ENCODE measurements around the gene PPP1R3E. TPM values are rescaled to one million over a fixed set of nuclear protein-coding genes. Genes with fewer than 3 reads are reported as not detected.
A peak's percentile ranks its signal among the peaks of the same experiment; 100 is the strongest.
"Not testable (repeated sequence)": the region's sequence is repeated elsewhere in the genome, so short reads cannot be mapped to it uniquely, and the experiment has no call there.

PPP1R3E gene
- total RNA-seq, 2 donors from 2014 or later, result 26.6 to 49.8 TPM

DNA sequence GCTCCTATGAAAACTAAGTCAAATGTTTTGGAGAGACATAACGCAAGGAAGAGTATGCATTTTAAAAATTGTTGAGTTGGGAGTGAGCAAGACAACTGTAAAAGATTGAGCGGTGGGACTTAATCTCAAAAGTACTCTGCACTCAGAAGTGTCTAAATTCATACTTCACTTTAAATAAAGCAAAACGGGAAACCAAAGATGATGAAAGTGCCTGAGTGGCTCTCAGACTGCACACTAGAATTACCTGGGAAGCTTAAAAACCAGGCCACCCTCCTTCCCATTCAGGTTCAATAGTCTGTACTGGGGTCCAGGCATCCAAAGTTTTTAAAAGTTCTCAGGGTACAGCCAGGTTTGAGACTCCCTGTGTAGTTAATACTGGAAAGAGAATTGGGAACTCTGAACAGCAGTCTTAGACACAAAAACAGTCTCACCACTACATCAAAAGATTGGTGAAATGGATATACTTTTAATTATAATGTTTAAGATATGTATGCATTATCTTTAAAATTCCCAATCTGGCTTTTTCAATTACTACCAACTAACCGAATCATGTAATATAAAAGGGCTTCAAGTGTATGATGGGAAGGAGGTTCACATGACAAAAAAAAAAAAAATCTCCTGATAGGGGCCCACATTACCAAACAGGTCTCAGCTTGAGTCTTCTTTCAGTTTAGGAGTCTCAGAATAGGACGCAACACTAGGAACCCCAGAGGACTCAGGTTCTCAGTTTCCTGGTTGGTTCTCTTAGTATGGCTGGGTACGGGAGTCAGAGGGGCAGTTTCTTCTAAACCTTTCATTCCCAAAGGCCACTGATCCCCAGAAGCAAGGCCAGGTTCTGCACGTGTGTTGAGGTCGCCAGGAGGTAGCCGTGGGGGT lies 17.8 kb downstream of the PPP1R3E start:
- no peak for ATAC-seq
- Mint-ChIP-seq H3K36me3 (peaks cover 0 to 7% of the 10 kb centered on the region in 2 donors), H3K27ac (peak overlapping the region; percentile 89), H3K9me3 (no peaks in the 10 kb centered on the region)
- DNase-seq (ENCODE audit: low spot score in 2 of 2), result no peak

DNA sequence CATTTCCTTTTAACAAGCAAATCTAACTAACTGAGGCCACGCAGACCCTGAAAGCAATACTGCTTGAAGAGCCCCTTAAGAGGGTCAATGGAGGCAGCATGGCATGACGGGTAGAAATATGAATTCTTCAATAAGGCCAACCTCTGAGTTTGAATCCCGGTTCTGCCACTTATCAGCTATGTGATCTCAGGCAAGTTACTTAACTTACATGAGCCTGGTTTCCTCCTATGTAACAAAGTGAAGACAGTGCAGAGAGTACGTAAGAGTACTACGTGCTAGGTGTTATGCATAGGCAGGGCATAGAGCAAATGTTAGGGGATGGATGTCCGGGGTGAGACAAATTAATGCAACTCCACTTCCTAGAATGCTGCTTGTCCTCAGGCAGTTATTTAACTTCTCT lies 21.4 kb downstream of the PPP1R3E start:
- DNase-seq (ENCODE audit: low spot score in 2 of 2), result no peak
- Mint-ChIP-seq H3K36me3 (peaks cover 0 to 7% of the 10 kb centered on the region in 2 donors), H3K9me3 (no peaks in the 10 kb centered on the region)

DNA sequence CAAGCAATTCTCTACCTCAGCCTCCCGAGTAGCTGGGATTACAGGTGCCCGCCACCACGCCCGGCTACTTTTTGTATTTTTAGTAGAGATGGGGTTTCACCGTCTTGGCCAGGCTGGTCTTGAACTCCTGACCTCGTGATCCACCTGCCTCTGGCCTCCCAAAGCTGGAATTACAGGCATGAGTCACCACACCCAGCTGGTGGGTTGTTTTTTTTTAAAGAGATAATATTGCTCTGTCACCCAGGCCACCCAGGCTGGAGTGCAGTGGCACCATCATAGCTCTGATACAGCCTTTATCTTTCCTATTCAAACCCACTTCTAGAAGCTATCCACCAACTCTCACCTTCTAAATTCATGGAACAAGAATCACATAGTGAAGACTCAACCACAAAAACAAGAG lies 24.7 kb downstream of the PPP1R3E start:
- not testable (repeated sequence) for ATAC-seq; H3K9me3 Mint-ChIP-seq; DNase-seq (ENCODE audit: low spot score in 2 of 2); H3K27ac Mint-ChIP-seq; H3K36me3 Mint-ChIP-seq

More for the DNA sequence above, 21.4 kb downstream of the PPP1R3E start:
- H3K27ac Mint-ChIP-seq, result no peak overlapping the region
- no peak for ATAC-seq

DNA sequence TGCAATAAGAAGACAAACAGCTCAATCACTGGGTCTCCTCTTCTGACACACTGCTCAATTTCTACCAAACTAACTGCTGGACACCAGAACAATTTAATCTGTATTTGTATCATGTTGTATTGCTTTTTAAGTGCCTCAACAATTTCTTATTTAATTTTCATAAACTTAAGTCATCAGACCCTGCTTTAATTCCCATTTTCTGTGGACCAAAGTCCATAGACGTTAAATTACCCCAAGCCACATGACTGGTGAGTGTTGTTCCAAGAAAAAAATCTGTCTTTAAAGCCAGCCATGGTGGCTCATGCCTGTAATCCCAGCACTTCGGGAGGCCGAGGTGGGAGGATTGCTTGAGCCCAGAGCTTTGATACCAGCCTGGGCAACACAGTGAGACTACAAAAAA lies 25.5 kb downstream of the PPP1R3E start:
- DNase-seq (ENCODE audit: low spot score in 2 of 2) (no peak), ATAC-seq (no peak)
- no peak overlapping the region for H3K27ac Mint-ChIP-seq
- H3K9me3 Mint-ChIP-seq, result no peaks in the 10 kb centered on the region
- H3K36me3 Mint-ChIP-seq, result peaks cover 0 to 5% of the 10 kb centered on the region in 2 donors

DNA sequence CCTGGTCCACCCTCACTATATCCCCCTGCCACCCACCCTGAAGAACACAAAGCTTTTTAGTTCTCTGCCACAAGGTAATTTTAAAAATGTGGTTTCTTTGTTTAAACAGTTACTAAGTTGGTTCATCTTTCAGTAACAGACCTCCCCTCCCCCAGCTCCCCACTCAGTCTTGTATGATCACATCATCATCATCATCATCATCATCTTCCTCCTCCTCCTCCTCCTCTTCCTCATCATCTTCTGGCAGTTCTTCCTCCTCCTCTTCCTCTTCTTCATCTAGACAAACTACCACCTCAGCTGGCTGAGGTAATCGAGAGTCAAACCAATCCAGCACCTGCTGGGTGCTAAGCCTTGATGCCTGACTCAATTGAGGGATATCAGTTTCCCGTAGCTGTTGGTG lies 27.2 kb downstream of the PPP1R3E start:
- H3K36me3 Mint-ChIP-seq, result peaks cover 0 to 5% of the 10 kb centered on the region in 2 donors
- peak overlapping the region; percentile 23 to 40 for H3K27ac Mint-ChIP-seq
- DNase-seq (ENCODE audit: low spot score in 2 of 2), result no peak
- ATAC-seq, result no peak
- no peaks in the 10 kb centered on the region for H3K9me3 Mint-ChIP-seq

DNA sequence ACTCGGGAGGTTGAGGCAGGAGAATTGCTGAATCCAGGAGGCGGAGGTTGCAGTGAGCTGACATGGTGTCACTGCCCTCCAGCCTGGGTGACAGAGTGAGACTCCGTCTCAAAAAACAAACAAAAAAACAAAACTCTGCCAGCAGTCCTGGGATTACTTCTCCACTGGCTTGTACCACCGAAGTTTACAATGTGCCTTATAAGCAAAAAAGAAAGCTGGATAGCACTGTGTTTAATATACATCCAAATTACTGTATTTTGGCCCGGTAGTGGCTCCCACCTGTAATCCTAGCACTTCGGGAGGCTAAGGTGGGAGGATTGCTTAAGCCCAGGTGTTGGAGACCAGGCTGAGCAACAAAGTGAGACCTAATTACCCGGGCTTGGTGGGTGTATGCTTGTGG lies 33.5 kb downstream of the PPP1R3E start:
- no peak for DNase-seq (ENCODE audit: low spot score in 2 of 2)
- Mint-ChIP-seq H3K9me3 (no peaks in the 10 kb centered on the region), H3K36me3 (no peaks in the 10 kb centered on the region), H3K27ac (no peak overlapping the region)
- ATAC-seq, result no peak

DNA sequence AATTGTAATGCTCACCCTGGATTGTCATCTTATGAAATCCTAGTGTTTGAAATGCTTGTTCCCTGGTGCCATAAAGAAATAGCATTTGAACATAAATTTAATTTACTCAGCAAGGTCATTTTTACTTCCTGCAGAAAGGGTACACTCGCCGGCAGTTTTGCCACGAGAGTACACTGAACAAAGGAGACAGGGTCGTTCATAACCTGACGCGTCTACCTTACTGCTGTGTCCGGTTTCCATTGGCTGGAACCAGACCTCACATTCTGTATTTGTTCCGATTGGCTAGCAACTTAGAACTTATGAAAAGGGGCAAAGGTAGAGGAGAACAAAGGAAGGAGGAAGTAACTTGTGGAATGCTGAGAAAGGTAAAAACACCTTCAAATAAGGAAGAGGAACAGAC lies 41.8 kb downstream of the PPP1R3E start:
- ATAC-seq; H3K27ac Mint-ChIP-seq; H3K9me3 Mint-ChIP-seq; DNase-seq (ENCODE audit: low spot score in 2 of 2); H3K36me3 Mint-ChIP-seq: not testable (repeated sequence)

DNA sequence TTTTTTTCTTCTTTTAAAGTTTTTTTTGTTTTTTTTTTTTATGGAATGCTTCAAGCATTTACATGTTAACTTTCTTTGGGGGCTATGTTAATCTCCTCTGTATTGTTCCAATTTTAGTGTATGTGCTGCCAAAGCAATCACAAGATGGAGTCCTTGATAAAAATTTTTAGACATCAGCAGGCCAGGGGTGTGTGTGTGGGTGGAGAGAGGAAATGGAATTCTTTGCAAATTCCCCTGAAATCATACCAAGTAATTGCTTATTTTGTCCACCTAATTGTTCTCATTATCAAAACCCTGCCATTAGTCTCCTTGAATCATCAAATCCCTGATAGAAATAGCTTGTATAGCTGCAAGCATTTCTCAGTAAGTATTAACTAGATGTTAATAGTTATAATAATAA lies 43.2 kb downstream of the PPP1R3E start:
- DNase-seq (ENCODE audit: low spot score in 2 of 2), result no peak
- no peak overlapping the region for H3K27ac Mint-ChIP-seq

DNA sequence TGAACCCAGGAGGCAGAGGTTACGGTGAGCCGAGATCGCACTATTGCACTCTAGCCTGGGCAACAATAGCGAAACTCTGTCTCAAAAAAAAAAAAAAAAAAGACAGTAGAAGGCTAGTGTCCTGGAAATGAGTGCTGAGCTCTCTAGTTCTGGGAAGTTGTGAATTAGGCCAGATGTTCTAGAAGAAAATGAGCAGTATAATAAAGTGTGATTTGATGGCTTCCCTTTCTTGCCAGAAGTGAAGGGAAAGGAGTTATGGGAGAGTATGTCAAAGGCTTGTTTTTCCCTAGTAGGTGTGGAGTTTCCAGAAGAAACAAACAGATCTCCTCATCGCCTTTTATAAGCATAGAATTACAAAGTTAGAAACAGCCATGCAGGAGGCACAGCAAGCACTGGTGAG lies 44.4 kb downstream of the PPP1R3E start:
- H3K27ac Mint-ChIP-seq, result no peak overlapping the region
- no peak for ATAC-seq
- no peaks in the 10 kb centered on the region for H3K9me3 Mint-ChIP-seq
- H3K36me3 Mint-ChIP-seq, result no peaks in the 10 kb centered on the region
- DNase-seq (ENCODE audit: low spot score in 2 of 2), result no peak

More for the DNA sequence above, 43.2 kb downstream of the PPP1R3E start:
- H3K9me3 Mint-ChIP-seq, result no peaks in the 10 kb centered on the region
- no peak for ATAC-seq
- no peaks in the 10 kb centered on the region for H3K36me3 Mint-ChIP-seq

DNA sequence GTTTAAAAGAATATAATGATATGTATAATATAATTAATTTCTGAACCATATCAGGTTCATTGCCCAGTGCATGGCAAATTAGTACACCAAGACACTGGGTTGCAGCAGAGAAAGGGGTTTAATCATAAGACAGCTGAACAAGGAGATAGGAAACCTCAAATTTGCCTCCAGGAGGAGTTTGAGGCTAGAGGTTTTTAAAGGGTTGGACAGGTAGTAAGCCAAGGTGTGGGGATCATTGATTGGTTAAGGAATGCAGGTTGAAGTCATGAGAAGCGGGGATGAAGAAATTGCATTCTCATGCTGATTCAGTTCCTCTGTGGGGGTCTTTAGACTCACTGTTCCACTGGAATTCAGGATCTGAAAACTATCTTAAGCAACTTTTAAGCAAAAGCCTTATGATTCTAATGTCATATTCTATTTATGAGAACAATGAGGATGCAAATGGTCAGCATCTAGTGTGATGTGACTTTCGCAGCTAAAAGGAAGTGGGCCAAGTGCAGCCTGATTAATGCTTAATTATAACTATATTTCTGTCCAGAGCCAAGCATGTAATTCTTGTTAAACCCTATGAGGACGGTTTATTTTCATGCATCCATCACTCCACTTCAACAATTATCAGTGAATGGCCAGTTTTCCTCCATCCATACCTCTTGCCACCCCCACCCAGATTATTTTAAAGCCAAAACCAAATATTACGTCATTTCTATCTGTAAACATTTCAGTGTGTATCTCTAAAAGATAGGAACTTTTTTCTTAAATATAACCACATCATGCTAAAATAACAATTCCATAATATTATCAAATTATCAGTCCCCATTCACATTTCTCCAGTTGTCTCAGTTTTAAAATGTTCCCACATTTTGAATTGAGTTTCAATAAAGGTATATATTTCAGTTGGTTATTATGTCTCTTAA lies 50.0 kb downstream of the PPP1R3E start:
- no peaks in the 10 kb centered on the region for H3K9me3 Mint-ChIP-seq
- H3K27ac Mint-ChIP-seq, result no peak overlapping the region
- ATAC-seq (no peak), DNase-seq (ENCODE audit: low spot score in 2 of 2) (no peak)
- H3K36me3 Mint-ChIP-seq, result no peaks in the 10 kb centered on the region

DNA sequence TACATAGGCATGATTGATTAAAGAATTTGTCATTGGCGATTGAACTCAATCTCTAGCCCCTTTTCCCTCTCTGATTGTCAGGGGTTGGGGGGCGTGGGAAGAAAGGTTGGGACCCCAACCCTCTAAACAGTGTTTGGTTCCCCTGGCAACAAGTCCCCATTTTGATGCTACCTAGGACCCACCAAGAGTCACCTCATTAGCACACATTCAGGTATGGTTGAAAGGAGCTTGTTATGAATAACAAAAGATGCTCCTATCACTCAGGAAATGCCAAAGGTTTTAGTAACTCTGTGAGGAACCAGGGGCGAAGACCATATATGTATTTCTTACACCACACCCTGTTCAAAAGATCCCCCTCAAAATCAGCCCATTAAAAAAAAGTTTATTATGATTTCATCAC lies 50.7 kb downstream of the PPP1R3E start:
- Mint-ChIP-seq H3K9me3 (no peaks in the 10 kb centered on the region), H3K27ac (no peak overlapping the region), H3K36me3 (no peaks in the 10 kb centered on the region)
- DNase-seq (ENCODE audit: low spot score in 2 of 2) (no peak), ATAC-seq (no peak)

DNA sequence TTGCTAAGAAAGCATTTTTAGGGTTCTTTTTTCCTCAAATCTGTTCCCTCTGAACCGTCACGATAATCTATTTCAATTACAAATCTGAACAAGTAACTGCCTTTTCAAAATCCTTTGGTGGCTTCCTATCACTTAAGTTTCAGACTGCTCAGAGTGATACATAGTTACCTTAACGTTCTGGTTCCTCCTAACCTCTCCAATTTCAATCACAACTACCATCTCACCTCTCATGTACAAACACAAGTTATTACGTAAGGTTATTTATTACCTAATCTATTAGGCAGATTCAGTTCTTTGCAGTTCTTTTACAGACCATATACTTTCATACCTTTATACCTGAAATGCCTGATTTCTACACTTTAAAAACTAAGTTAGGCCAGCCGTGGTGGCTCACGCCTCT lies 52.8 kb downstream of the PPP1R3E start:
- DNase-seq (ENCODE audit: low spot score in 2 of 2), result no peak
- Mint-ChIP-seq H3K27ac (no peak overlapping the region), H3K36me3 (no peaks in the 10 kb centered on the region), H3K9me3 (no peaks in the 10 kb centered on the region)
- ATAC-seq, result no peak

DNA sequence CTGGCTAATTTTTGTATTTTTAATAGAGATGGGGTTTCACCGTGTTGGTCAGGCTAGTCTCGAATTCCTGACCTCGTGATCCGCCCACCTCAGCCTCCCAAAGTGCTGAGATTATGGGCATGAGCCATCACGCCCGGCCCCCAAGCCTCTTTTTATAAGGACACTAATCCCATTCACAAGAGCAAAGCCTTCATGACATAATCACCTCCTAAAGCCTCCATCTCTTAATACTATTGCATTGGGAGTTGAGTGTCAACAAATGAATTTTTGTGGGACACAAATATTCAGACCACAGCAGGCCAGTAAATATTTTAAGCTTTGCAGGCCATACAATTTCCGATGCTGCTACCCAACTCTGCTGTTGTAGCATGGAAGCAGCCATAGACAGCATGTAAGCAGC lies 54.1 kb downstream of the PPP1R3E start:
- H3K27ac Mint-ChIP-seq, result no peak overlapping the region
- no peak for ATAC-seq
- no peaks in the 10 kb centered on the region for H3K36me3 Mint-ChIP-seq
- DNase-seq (ENCODE audit: low spot score in 2 of 2), result no peak
- H3K9me3 Mint-ChIP-seq, result no peaks in the 10 kb centered on the region

Other genes with a start within 250 kb of the PPP1R3E start
- gene CDH24, start 245.3 kb downstream of the PPP1R3E start, total RNA-seq, result 1 to 10 TPM; 1.1 to 1.4 TPM
- 100 to 1,000 TPM; 187 to 191 TPM for gene ACIN1, start 207.7 kb downstream of the PPP1R3E start, total RNA-seq
- gene C14orf119, start 207.4 kb downstream of the PPP1R3E start, total RNA-seq, result 10 to 100 TPM; 36.5 to 49.1 TPM
- gene CIROP, start 197.9 kb downstream of the PPP1R3E start, total RNA-seq, result not detected
- under 1 TPM; 0.34 to 0.41 TPM for gene CEBPE, start 183.6 kb downstream of the PPP1R3E start, total RNA-seq
- 1 to 10 TPM; 1.2 to 1.9 TPM for gene SLC7A8, start 119.2 kb downstream of the PPP1R3E start, total RNA-seq
- not detected for gene RNF212B, start 64.9 kb downstream of the PPP1R3E start, total RNA-seq
- gene HOMEZ, start 16.7 kb downstream of the PPP1R3E start, total RNA-seq, result 10 to 100 TPM in 1 of 2 donors, 1 to 10 TPM in 1; 6.4 to 15.1 TPM
- gene BCL2L2, start 4.0 kb upstream of the PPP1R3E start, total RNA-seq, result 1 to 10 TPM; 1.7 to 2.3 TPM
- gene PABPN1, start 18.6 kb upstream of the PPP1R3E start, total RNA-seq, result 100 to 1,000 TPM; 232 to 242 TPM
- 1 to 10 TPM; 7.4 to 8.8 TPM for gene SLC22A17, start 50.0 kb upstream of the PPP1R3E start, total RNA-seq
- gene EFS, start 62.3 kb upstream of the PPP1R3E start, total RNA-seq, result under 1 TPM in 1 of 2 donors, not detected in 1; 0.10 TPM
- gene IL25, start 70.0 kb upstream of the PPP1R3E start, total RNA-seq, result not detected
- gene CMTM5, start 74.2 kb upstream of the PPP1R3E start, total RNA-seq, result not detected
- gene MYH6, start 105.4 kb upstream of the PPP1R3E start, total RNA-seq, result under 1 TPM in 1 of 2 donors, not detected in 1; 0.60 TPM
- not detected for gene MYH7, start 132.8 kb upstream of the PPP1R3E start, total RNA-seq
- gene NGDN, start 166.8 kb upstream of the PPP1R3E start, total RNA-seq, result 10 to 100 TPM; 54.2 to 58.3 TPM
- 1 to 10 TPM; 1.1 to 2.5 TPM for gene ZFHX2, start 248.9 kb upstream of the PPP1R3E start, total RNA-seq

Data from activated naive CD4-positive, alpha-beta T cell treated with anti-CD3 and anti-CD28 coated beads, Interleukin-2, amount 50 U/mL, for 72 hours (primary cell).